ENCODE results near the gene KCNJ5.

Gene KCNJ5

DNA sequence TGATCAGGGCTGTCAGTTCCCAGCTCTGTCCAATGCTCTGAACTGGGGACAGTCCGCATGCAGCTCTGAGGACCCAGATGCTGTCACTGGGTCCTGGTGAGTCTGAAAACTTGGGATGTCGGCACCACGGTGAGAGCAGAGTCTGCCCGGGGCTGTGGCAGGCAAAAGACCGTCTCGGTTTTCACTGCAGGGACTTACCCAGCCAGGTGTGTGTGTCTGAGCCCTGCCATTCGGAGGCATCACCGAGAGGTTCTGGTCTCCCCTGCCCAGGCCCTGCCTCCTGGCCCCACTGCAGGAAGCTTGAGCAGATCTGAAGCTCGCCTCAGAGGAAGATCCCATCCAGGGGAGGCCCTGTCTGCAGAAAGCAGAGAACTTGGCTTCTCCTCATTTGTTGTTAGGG, 46.3 kb downstream of the KCNJ5 start:
- H4K91ac ChIP-seq (ENCODE audit: low read length) = no peak overlapping the region
- no peak overlapping the region for H3K23ac ChIP-seq (ENCODE audit: low read length in 2 of 2)
- no peak overlapping the region for H3K9ac ChIP-seq (ENCODE audit: low read length)
- H3K9me3 ChIP-seq (ENCODE audit: control insufficient read depth, low read length) = no peaks in the 10 kb centered on the region
- H3K18ac ChIP-seq (ENCODE audit: low read depth in 1 of 2, low read length in 2 of 2) = no peak overlapping the region
- H3K79me1 ChIP-seq (replicated peaks; ENCODE audit: low read length, poor library complexity, severe bottlenecking) = no peaks in the 10 kb centered on the region
- H2AFZ ChIP-seq (ENCODE audit: low read depth, low read length) = no peak overlapping the region
- H2AK5ac ChIP-seq (ENCODE audit: low read length, severe bottlenecking) = no peak overlapping the region
- H3K36me3 ChIP-seq (ENCODE audit: control insufficient read depth in 1 of 2, insufficient read depth in 2 of 2, low read depth in 1 of 2, low read length in 2 of 2) = no peaks in the 10 kb centered on the region
- H2BK12ac ChIP-seq (ENCODE audit: low read length in 2 of 2) = no peak overlapping the region
- peak overlapping the region; percentile 27 for H4K8ac ChIP-seq (ENCODE audit: low read length)
- peaks cover 3% of the 10 kb centered on the region for H3K4me1 ChIP-seq (ENCODE audit: control insufficient read depth, insufficient read depth, low read depth, low read length)
- no peak overlapping the region for H3K4me2 ChIP-seq (ENCODE audit: low read length, poor library complexity, severe bottlenecking)
- WGBS = 87% methylated on average over 9 of the region's 9 CpGs
- no peak overlapping the region for H3K14ac ChIP-seq (ENCODE audit: low read length in 2 of 2)
- peaks cover 47 to 75% of the 10 kb centered on the region in 2 experiments for H3K27me3 ChIP-seq (ENCODE audit: control insufficient read depth in 1 of 2, insufficient read depth in 1 of 2, low read length in 2 of 2)
- H2BK120ac ChIP-seq (ENCODE audit: low read depth, low read length) = no peak overlapping the region
- no peak overlapping the region for H2BK5ac ChIP-seq (ENCODE audit: low read depth, low read length, poor library complexity, severe bottlenecking)
- no peak overlapping the region for H2BK15ac ChIP-seq (ENCODE audit: low read depth, poor library complexity, severe bottlenecking)
- no peak overlapping the region for H3K4ac ChIP-seq (ENCODE audit: low read depth in 1 of 2, low read length in 2 of 2)
- no peak overlapping the region for H3K4me3 ChIP-seq (ENCODE audit: insufficient read depth in 1 of 2, low read depth in 1 of 2, low read length in 2 of 2)
- no peak for DNase-seq
- H3K27ac ChIP-seq (ENCODE audit: low read length, poor library complexity, severe bottlenecking) = no peak overlapping the region

- Histone ChIP-seq H3K4ac (ENCODE audit: low read depth in 1 of 2, low read length in 2 of 2) (no peak overlapping the region), H3K27me3 (ENCODE audit: control insufficient read depth in 1 of 2, insufficient read depth in 1 of 2, low read length in 2 of 2) (peaks cover 49 to 77% of the 10 kb centered on the region in 2 experiments), H2BK12ac (ENCODE audit: low read length in 2 of 2) (peak overlapping the region in 1 of 2 experiments; percentile 13), H3K36me3 (ENCODE audit: control insufficient read depth in 1 of 2, insufficient read depth in 2 of 2, low read depth in 1 of 2, low read length in 2 of 2) (no peaks in the 10 kb centered on the region), H2BK15ac (ENCODE audit: low read depth, poor library complexity, severe bottlenecking) (no peak overlapping the region), H4K91ac (ENCODE audit: low read length) (no peak overlapping the region), H4K8ac (ENCODE audit: low read length) (no peak overlapping the region), H3K4me3 (ENCODE audit: insufficient read depth in 1 of 2, low read depth in 1 of 2, low read length in 2 of 2) (no peak overlapping the region), H3K4me1 (ENCODE audit: control insufficient read depth, insufficient read depth, low read depth, low read length) (peaks cover 6% of the 10 kb centered on the region), H3K4me2 (ENCODE audit: low read length, poor library complexity, severe bottlenecking) (no peak overlapping the region), H2AK5ac (ENCODE audit: low read length, severe bottlenecking) (no peak overlapping the region), H2BK5ac (ENCODE audit: low read depth, low read length, poor library complexity, severe bottlenecking) (no peak overlapping the region), H3K14ac (ENCODE audit: low read length in 2 of 2) (peak overlapping the region in 1 of 2 experiments; percentile 13), H3K27ac (ENCODE audit: low read length, poor library complexity, severe bottlenecking) (no peak overlapping the region), H3K9me3 (ENCODE audit: control insufficient read depth, low read length) (no peaks in the 10 kb centered on the region), H2BK120ac (ENCODE audit: low read depth, low read length) (no peak overlapping the region), H2AFZ (ENCODE audit: low read depth, low read length) (no peak overlapping the region), H3K23ac (ENCODE audit: low read length in 2 of 2) (no peak overlapping the region), H3K9ac (ENCODE audit: low read length) (no peak overlapping the region), H3K79me1 (replicated peaks; ENCODE audit: low read length, poor library complexity, severe bottlenecking) (no peaks in the 10 kb centered on the region), H3K18ac (ENCODE audit: low read depth in 1 of 2, low read length in 2 of 2) (peak overlapping the region in 1 of 2 experiments; percentile 21)
- 94% methylated on average over 16 of the region's 16 CpGs for WGBS
- DNase-seq = no peak
These were observed 47.2 kb downstream of the KCNJ5 start for GRCh38 chr11:128938156-128938885.

DNA sequence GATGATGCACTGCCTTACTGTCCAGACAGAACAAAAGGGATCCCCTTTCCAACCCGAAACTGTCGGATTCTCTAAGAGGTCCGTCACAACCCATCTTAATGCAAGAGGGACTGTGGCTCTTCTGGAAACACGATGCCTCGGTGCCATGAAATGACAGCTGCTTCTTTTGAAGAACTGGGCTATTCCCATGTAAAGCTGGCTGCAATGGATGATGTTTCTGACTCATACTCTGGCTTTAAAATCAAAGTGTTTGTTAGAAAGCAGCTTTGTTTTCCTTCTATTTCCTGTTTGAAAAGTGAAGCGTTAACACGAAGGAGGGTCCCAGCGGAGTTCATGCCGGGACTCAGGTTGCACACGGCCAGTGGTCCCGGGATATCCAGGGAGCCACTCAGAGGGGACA, 48.4 kb downstream of the KCNJ5 start:
- Histone ChIP-seq H2AFZ (ENCODE audit: low read depth, low read length) (no peak overlapping the region), H3K79me1 (replicated peaks; ENCODE audit: low read length, poor library complexity, severe bottlenecking) (no peaks in the 10 kb centered on the region), H3K36me3 (ENCODE audit: control insufficient read depth in 1 of 2, insufficient read depth in 2 of 2, low read depth in 1 of 2, low read length in 2 of 2) (no peaks in the 10 kb centered on the region), H3K4me3 (ENCODE audit: insufficient read depth in 1 of 2, low read depth in 1 of 2, low read length in 2 of 2) (no peak overlapping the region), H3K4me2 (ENCODE audit: low read length, poor library complexity, severe bottlenecking) (no peak overlapping the region), H3K14ac (ENCODE audit: low read length in 2 of 2) (no peak overlapping the region), H3K9me3 (ENCODE audit: control insufficient read depth, low read length) (no peaks in the 10 kb centered on the region), H2BK12ac (ENCODE audit: low read length in 2 of 2) (no peak overlapping the region), H3K4ac (ENCODE audit: low read depth in 1 of 2, low read length in 2 of 2) (no peak overlapping the region), H3K27me3 (ENCODE audit: control insufficient read depth in 1 of 2, insufficient read depth in 1 of 2, low read length in 2 of 2) (peaks cover 44 to 70% of the 10 kb centered on the region in 2 experiments), H3K9ac (ENCODE audit: low read length) (no peak overlapping the region), H3K23ac (ENCODE audit: low read length in 2 of 2) (no peak overlapping the region), H2BK15ac (ENCODE audit: low read depth, poor library complexity, severe bottlenecking) (no peak overlapping the region), H4K91ac (ENCODE audit: low read length) (no peak overlapping the region), H3K18ac (ENCODE audit: low read depth in 1 of 2, low read length in 2 of 2) (no peak overlapping the region), H3K4me1 (ENCODE audit: control insufficient read depth, insufficient read depth, low read depth, low read length) (peaks cover 6% of the 10 kb centered on the region), H4K8ac (ENCODE audit: low read length) (no peak overlapping the region), H2BK120ac (ENCODE audit: low read depth, low read length) (no peak overlapping the region), H2BK5ac (ENCODE audit: low read depth, low read length, poor library complexity, severe bottlenecking) (no peak overlapping the region), H2AK5ac (ENCODE audit: low read length, severe bottlenecking) (no peak overlapping the region), H3K27ac (ENCODE audit: low read length, poor library complexity, severe bottlenecking) (no peak overlapping the region)
- DNase-seq = no peak
- 54% methylated on average over 11 of the region's 11 CpGs for WGBS

DNA sequence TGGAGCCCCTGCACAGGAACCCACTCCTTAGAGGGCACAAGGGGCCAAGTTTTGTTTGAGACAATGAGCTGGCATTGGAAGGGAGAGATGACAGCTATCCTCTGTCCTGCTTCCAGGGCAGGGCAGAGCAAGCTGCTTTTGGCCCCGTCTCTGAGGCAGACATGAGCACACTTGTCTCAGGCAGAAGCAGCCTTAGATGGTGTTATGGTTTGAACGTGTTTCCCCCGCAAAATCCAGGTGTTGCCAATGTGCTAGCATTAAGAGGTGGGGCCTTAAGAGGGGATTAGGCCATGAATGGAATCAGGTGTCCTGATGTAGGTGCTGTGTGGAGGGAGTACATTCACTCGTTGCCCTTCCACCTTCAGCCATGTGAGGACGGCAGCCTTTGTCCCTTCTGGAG, 49.0 kb downstream of the KCNJ5 start:
- Histone ChIP-seq H3K79me1 (replicated peaks; ENCODE audit: low read length, poor library complexity, severe bottlenecking) (no peaks in the 10 kb centered on the region), H3K4me1 (ENCODE audit: control insufficient read depth, insufficient read depth, low read depth, low read length) (peaks cover 6% of the 10 kb centered on the region), H3K4me3 (ENCODE audit: insufficient read depth in 1 of 2, low read depth in 1 of 2, low read length in 2 of 2) (no peak overlapping the region), H3K14ac (ENCODE audit: low read length in 2 of 2) (no peak overlapping the region), H3K27ac (ENCODE audit: low read length, poor library complexity, severe bottlenecking) (no peak overlapping the region), H2BK5ac (ENCODE audit: low read depth, low read length, poor library complexity, severe bottlenecking) (no peak overlapping the region), H2BK120ac (ENCODE audit: low read depth, low read length) (no peak overlapping the region), H4K8ac (ENCODE audit: low read length) (peak overlapping the region; percentile 55), H3K36me3 (ENCODE audit: control insufficient read depth in 1 of 2, insufficient read depth in 2 of 2, low read depth in 1 of 2, low read length in 2 of 2) (no peaks in the 10 kb centered on the region), H2AK5ac (ENCODE audit: low read length, severe bottlenecking) (no peak overlapping the region), H3K23ac (ENCODE audit: low read length in 2 of 2) (no peak overlapping the region), H3K27me3 (ENCODE audit: control insufficient read depth in 1 of 2, insufficient read depth in 1 of 2, low read length in 2 of 2) (peaks cover 42 to 69% of the 10 kb centered on the region in 2 experiments), H4K91ac (ENCODE audit: low read length) (peak overlapping the region; percentile 56), H3K18ac (ENCODE audit: low read depth in 1 of 2, low read length in 2 of 2) (no peak overlapping the region), H3K4ac (ENCODE audit: low read depth in 1 of 2, low read length in 2 of 2) (no peak overlapping the region), H2AFZ (ENCODE audit: low read depth, low read length) (no peak overlapping the region), H3K4me2 (ENCODE audit: low read length, poor library complexity, severe bottlenecking) (no peak overlapping the region), H2BK12ac (ENCODE audit: low read length in 2 of 2) (no peak overlapping the region), H3K9ac (ENCODE audit: low read length) (no peak overlapping the region), H2BK15ac (ENCODE audit: low read depth, poor library complexity, severe bottlenecking) (no peak overlapping the region), H3K9me3 (ENCODE audit: control insufficient read depth, low read length) (no peaks in the 10 kb centered on the region)
- 89% methylated on average over 5 of the region's 5 CpGs for WGBS
- DNase-seq = no peak
